ENCODE data around the gene GRPR. TPM values are rescaled to one million over a fixed set of nuclear protein-coding genes. Genes with fewer than 3 reads are reported as not detected.
A peak's percentile ranks its signal among the peaks of the same experiment; 100 is the strongest.

The GRPR gene
- total and polyA plus RNA-seq, 10 of the 15 experiments (the other 5 are each of a cell fraction or from before 2014, with no cell fraction given), result 0.10 to 3.7 (median 0.21) TPM; not detected in 1

- TF ChIP-seq SMAD1 (IDR thresholded peaks at IDR 0.05; ENCODE audit: low read depth, partially characterized antibody) (no peak), CBX3 (IDR thresholded peaks at IDR 0.05; ENCODE audit: borderline replicate concordance, low read depth) (no peak), CBX5 (IDR thresholded peaks at IDR 0.05; ENCODE audit: low read depth) (no peak), CREB1 (IDR thresholded peaks at IDR 0.05; ENCODE audit: low read depth) (no peak), ZNF217 (IDR thresholded peaks at IDR 0.05) (no peak), NFYB (IDR thresholded peaks at IDR 0.05; ENCODE audit: insufficient read depth, low read depth, low read length) (no peak), ETV6 (conservative IDR thresholded peaks at IDR 0.05 in 1 of 2, IDR thresholded peaks at IDR 0.05 in 1 of 2; ENCODE audit: borderline replicate concordance in 1 of 2, low read depth in 1 of 2) (no peak), DPF2 (IDR thresholded peaks at IDR 0.05) (no peak), SIN3A (IDR thresholded peaks at IDR 0.05; ENCODE audit: low read depth, low read length) (no peak), ZSCAN29 (IDR thresholded peaks at IDR 0.05) (no peak), IRF4 (IDR thresholded peaks at IDR 0.05; ENCODE audit: low read depth, low read length) (0 out of 2 replicates have a peak, but pooled peaks have one; percentile 21), ZNF622 (IDR thresholded peaks at IDR 0.05) (no peak), EED (IDR thresholded peaks at IDR 0.05; ENCODE audit: low read depth) (peak; percentile 62; the same call in 1 of the 2 replicates), LARP7 (IDR thresholded peaks at IDR 0.05) (no peak), JUNB (IDR thresholded peaks at IDR 0.05) (peak; percentile 36), MTA2 (IDR thresholded peaks at IDR 0.05; ENCODE audit: low read depth) (0 out of 2 replicates have a peak, but pooled peaks have one; percentile 24), SREBF1 (IDR thresholded peaks at IDR 0.05; ENCODE audit: low read length) (no peak), RELA (IDR thresholded peaks at IDR 0.05; ENCODE audit: borderline replicate concordance, partially characterized antibody) (no peak), ASH2L (IDR thresholded peaks at IDR 0.05; ENCODE audit: borderline replicate concordance, low read depth) (no peak), PRDM15 (CRISPR knock-in tag; IDR thresholded peaks at IDR 0.05) (no peak)
- TF ChIP-seq, protein P1, sequence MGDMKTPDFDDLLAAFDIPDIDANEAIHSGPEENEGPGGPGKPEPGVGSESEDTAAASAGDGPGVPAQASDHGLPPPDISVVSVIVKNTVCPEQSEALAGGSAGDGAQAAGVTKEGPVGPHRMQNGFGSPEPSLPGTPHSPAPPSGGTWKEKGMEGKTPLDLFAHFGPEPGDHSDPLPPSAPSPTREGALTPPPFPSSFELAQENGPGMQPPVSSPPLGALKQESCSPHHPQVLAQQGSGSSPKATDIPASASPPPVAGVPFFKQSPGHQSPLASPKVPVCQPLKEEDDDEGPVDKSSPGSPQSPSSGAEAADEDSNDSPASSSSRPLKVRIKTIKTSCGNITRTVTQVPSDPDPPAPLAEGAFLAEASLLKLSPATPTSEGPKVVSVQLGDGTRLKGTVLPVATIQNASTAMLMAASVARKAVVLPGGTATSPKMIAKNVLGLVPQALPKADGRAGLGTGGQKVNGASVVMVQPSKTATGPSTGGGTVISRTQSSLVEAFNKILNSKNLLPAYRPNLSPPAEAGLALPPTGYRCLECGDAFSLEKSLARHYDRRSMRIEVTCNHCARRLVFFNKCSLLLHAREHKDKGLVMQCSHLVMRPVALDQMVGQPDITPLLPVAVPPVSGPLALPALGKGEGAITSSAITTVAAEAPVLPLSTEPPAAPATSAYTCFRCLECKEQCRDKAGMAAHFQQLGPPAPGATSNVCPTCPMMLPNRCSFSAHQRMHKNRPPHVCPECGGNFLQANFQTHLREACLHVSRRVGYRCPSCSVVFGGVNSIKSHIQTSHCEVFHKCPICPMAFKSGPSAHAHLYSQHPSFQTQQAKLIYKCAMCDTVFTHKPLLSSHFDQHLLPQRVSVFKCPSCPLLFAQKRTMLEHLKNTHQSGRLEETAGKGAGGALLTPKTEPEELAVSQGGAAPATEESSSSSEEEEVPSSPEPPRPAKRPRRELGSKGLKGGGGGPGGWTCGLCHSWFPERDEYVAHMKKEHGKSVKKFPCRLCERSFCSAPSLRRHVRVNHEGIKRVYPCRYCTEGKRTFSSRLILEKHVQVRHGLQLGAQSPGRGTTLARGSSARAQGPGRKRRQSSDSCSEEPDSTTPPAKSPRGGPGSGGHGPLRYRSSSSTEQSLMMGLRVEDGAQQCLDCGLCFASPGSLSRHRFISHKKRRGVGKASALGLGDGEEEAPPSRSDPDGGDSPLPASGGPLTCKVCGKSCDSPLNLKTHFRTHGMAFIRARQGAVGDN (IDR thresholded peaks at IDR 0.05), result no peak
- TF ChIP-seq, protein P2, sequence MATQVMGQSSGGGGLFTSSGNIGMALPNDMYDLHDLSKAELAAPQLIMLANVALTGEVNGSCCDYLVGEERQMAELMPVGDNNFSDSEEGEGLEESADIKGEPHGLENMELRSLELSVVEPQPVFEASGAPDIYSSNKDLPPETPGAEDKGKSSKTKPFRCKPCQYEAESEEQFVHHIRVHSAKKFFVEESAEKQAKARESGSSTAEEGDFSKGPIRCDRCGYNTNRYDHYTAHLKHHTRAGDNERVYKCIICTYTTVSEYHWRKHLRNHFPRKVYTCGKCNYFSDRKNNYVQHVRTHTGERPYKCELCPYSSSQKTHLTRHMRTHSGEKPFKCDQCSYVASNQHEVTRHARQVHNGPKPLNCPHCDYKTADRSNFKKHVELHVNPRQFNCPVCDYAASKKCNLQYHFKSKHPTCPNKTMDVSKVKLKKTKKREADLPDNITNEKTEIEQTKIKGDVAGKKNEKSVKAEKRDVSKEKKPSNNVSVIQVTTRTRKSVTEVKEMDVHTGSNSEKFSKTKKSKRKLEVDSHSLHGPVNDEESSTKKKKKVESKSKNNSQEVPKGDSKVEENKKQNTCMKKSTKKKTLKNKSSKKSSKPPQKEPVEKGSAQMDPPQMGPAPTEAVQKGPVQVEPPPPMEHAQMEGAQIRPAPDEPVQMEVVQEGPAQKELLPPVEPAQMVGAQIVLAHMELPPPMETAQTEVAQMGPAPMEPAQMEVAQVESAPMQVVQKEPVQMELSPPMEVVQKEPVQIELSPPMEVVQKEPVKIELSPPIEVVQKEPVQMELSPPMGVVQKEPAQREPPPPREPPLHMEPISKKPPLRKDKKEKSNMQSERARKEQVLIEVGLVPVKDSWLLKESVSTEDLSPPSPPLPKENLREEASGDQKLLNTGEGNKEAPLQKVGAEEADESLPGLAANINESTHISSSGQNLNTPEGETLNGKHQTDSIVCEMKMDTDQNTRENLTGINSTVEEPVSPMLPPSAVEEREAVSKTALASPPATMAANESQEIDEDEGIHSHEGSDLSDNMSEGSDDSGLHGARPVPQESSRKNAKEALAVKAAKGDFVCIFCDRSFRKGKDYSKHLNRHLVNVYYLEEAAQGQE (IDR thresholded peaks at IDR 0.05; ENCODE audit: low read depth, low read length), result no peak
Observed at GRCh38 chrX:16114611-16115010, 8.8 kb upstream of the GRPR start (continued).
